Neural cell (in vitro differentiated cells): ENCODE data around the gene ARNT2. TPM values are rescaled to one million over a fixed set of nuclear protein-coding genes. Genes with fewer than 3 reads are reported as not detected.
A peak's percentile ranks its signal among the peaks of the same experiment; 100 is the strongest.

Experiments
- H2AFZ ChIP-seq: fragments of 200-600, 300-800 bp; sonication (generic), shearing (Covaris generic); 2 replicates; pipeline ENCODE4 v1.6.0; 2014; ENCODE audit warnings: low read depth, mild to moderate bottlenecking, antibody characterized with exemption, low read length, moderate library complexity
- H3F3A ChIP-seq: fragments of 200-600 bp; shearing (Covaris generic); 2 replicates; pipeline ENCODE4 v1.6.1; 2016; ENCODE audit warnings: mild to moderate bottlenecking, moderate library complexity, mixed read lengths, antibody characterized with exemption, low read length; ENCODE audit not compliant: insufficient read depth, poor library complexity, severe bottlenecking
- H3K27ac ChIP-seq: fragments of 200-600, 300-800 bp; sonication (generic), shearing (Covaris generic); 2 replicates; pipeline ENCODE4 v1.5.1; 2014; ENCODE audit warnings: mild to moderate bottlenecking, low read length, moderate library complexity
- H3K27me3 ChIP-seq: fragments of 300-800, 200-600 bp; sonication (generic), shearing (Covaris generic); 2 replicates; pipeline ENCODE4 v1.6.0; 2014; ENCODE audit warnings: mild to moderate bottlenecking, low read depth, low read length, moderate library complexity; ENCODE audit not compliant: insufficient read depth
- H3K36me3 ChIP-seq: fragments of 300-800, 200-600 bp; sonication (generic), shearing (Covaris generic); 2 replicates; pipeline ENCODE4 v1.5.1; 2014; ENCODE audit warnings: mild to moderate bottlenecking, antibody characterized with exemption, low read length, moderate library complexity; ENCODE audit not compliant: insufficient read depth
- H3K4me2 ChIP-seq: fragments of 300-800, 200-600 bp; sonication (generic), shearing (Covaris generic); 2 replicates; pipeline ENCODE4 v1.6.0; 2014; ENCODE audit warnings: mild to moderate bottlenecking, low read length
- H3K4me3 ChIP-seq: fragments of 300-800, 200-600 bp; sonication (generic), shearing (Covaris generic); 2 replicates; pipeline ENCODE4 v1.5.1; 2014; ENCODE audit warnings: mild to moderate bottlenecking, low read length, moderate library complexity
- H3K79me2 ChIP-seq: fragments of 200-600 bp; shearing (Covaris generic); replicated peaks from 2 replicates; pipeline ENCODE4 v1.6.0; 2014; ENCODE audit warnings: mild to moderate bottlenecking, low read length, moderate library complexity; ENCODE audit not compliant: insufficient read depth
- H3K9ac ChIP-seq: fragments of 300-800, 200-600 bp; sonication (generic), shearing (Covaris generic); 2 replicates; pipeline ENCODE4 v1.6.1; 2016; ENCODE audit warnings: mild to moderate bottlenecking, low read length, mixed read lengths
- H3K9me2 ChIP-seq: fragments of 200-600 bp; shearing (Covaris generic); 2 replicates; pipeline ENCODE4 v1.6.1; 2016; ENCODE audit warnings: mild to moderate bottlenecking, low read length, mixed read lengths; ENCODE audit not compliant: insufficient read depth
- H3K9me3 ChIP-seq: fragments of 200-600, 300-800 bp; sonication (generic), shearing (Covaris generic); 2 replicates; pipeline ENCODE4 v1.6.1; 2016; ENCODE audit warnings: mild to moderate bottlenecking, mixed run types, low read length, moderate library complexity, mixed read lengths
- H4K20me1 ChIP-seq: fragments of 200-600 bp; shearing (Covaris generic); 2 replicates; pipeline ENCODE4 v1.6.1; 2016; ENCODE audit warnings: mild to moderate bottlenecking, mixed run types; ENCODE audit not compliant: insufficient read depth
- CTCF ChIP-seq: fragments of 450-650 bp; IDR thresholded peaks from 2 replicates; pipeline ENCODE4 v1.5.1; 2014; ENCODE audit warnings: antibody characterized with exemption, mild to moderate bottlenecking, moderate library complexity; ENCODE audit not compliant: poor library complexity, severe bottlenecking
- EP300 ChIP-seq: fragments of 450-650 bp; conservative IDR thresholded peaks from 2 replicates; pipeline ENCODE4 v1.6.1; 2014; ENCODE audit warnings: antibody characterized with exemption, mild to moderate bottlenecking, moderate library complexity; ENCODE audit not compliant: poor library complexity, severe bottlenecking
- EZH2 ChIP-seq: fragments of 200-600, 300-800 bp; shearing (Covaris generic), sonication (generic); IDR thresholded peaks from 2 replicates; pipeline ENCODE4 v1.6.1; 2014; ENCODE audit warnings: antibody characterized with exemption, low read length, borderline replicate concordance, mild to moderate bottlenecking; ENCODE audit not compliant: insufficient read depth, poor library complexity, severe bottlenecking
- MXI1 ChIP-seq: fragments of 450-650 bp; conservative IDR thresholded peaks from 2 replicates; pipeline ENCODE4 v1.6.1; 2014; ENCODE audit warnings: antibody characterized with exemption, mild to moderate bottlenecking; ENCODE audit not compliant: poor library complexity, severe bottlenecking
- POLR2AphosphoS5 ChIP-seq: IDR thresholded peaks from 2 replicates; pipeline ENCODE4 v1.6.1; 2012
- RAD21 ChIP-seq: fragments of 450-650 bp; conservative IDR thresholded peaks from 2 replicates; pipeline ENCODE4 v1.6.1; 2014; ENCODE audit warnings: antibody characterized with exemption, mild to moderate bottlenecking, moderate library complexity
- SMC3 ChIP-seq: fragments of 450-650 bp; conservative IDR thresholded peaks from 2 replicates; pipeline ENCODE4 v1.6.1; 2014; ENCODE audit warnings: antibody characterized with exemption, mild to moderate bottlenecking, moderate library complexity; ENCODE audit not compliant: poor library complexity
- TAF1 ChIP-seq: IDR thresholded peaks from 2 replicates; pipeline ENCODE4 v1.6.1; 2012; ENCODE audit warnings: low read depth
- polyA plus RNA-seq: library from polyadenylated mRNA; depleted of rRNA; stranded (reverse); fragments of >200 nt; gene quantifications from 2 replicates; pipeline ENCODE4 v1.2.3, GENCODE V29; 2014
- TF ChIP-seq, protein P1 (sequence below): IDR thresholded peaks from 2 replicates; pipeline ENCODE4 v1.6.1; 2012; ENCODE audit warnings: borderline replicate concordance

ARNT2 gene
- polyA plus RNA-seq, 1 donor from 2014 or later, result 41.2 TPM

DNA sequence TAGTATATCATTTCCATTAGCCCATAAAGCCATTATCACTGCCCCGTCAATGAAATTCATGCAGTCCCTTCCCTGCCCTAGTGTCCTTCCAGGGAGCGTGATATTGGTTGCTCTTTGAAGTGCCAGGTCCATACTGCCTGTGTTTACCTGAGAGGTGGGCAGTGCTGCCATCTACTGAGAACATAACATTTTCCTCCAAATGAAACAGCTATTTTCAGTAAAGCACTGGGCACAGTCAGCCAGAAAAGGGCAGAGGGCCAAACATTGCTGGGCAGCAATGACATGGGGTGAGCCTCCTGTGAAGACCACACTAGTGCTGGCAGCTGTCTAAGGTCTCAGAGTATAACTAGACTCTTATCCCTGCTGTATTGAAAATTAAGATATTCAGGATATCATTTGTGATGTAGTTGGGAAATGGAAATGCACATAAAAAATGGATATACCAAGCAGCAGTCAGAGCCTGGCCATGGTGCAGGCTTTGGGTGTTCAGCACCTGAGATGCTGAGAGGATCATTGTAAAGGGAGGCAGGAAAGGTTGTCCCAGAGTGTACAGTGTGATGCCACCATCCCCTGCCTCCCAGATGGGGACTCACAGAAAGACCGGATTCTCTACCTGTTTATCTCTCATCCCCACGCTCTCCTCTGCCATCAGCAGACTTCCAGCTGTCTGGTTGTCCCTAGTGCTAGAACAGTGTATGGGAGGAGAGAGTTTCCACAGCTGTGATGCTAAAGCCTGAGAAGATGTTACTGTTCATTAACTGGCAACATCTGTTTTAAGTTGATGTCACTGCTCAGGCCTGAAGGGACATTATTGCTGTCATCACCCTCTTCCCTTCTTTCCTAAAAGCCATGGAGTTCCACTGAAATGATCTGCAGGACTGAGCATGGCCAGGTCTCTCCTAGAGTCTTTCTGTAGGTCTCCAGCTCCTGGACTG is 108.8 kb downstream of the ARNT2 start:
- H3K9me3 ChIP-seq, result peaks cover 5% of the 10 kb centered on the region
- TF ChIP-seq CTCF (peak; percentile 14), POLR2AphosphoS5 (no peak)

DNA sequence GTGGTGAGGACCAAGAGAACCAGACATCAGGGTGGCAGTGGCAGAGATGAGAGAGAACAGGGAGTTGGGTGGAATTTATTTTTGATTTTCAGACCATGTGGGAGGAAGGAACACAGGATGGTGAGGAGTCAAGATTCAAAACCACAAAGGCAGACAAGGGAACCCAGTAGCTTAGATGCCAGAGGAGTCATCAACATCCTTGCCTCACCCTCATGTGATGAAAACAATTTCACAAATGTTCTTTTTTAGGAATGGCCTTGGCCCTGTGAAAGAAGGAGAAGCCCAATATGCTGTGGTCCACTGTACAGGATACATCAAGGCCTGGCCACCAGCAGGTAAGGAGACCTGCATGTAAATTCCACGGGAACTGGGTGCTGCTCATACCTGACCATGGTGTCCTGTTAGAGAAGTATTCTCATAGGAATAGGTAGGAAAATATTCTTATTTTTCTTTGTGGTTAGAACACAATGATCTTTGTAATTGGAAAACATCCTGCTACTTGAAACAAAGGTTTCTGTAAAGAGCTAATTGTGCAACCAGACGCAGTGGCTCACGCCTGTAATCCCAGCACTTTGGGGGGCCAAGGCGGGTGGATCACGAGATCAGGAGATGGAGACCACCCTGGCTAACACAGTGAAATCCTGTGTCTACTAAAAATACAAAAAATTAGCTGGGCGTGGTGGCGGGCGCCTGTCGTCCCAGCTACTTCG is 110.0 kb downstream of the ARNT2 start:
- Histone ChIP-seq H3K27me3 (no peaks in the 10 kb centered on the region), H3K36me3 (peaks cover 19% of the 10 kb centered on the region), H3K9me2 (no peaks in the 10 kb centered on the region), H3F3A (no peaks in the 10 kb centered on the region), H3K4me2 (no peak overlapping the region), H4K20me1 (no peaks in the 10 kb centered on the region), H2AFZ (no peak overlapping the region), H3K4me3 (no peak overlapping the region), H3K9ac (no peak overlapping the region), H3K9me3 (peaks cover 5% of the 10 kb centered on the region), H3K79me2 (no peaks in the 10 kb centered on the region), H3K27ac (no peak overlapping the region)
- no peak for TF ChIP-seq TAF1
- TF ChIP-seq SMC3, result no peak
- TF ChIP-seq, protein P1, sequence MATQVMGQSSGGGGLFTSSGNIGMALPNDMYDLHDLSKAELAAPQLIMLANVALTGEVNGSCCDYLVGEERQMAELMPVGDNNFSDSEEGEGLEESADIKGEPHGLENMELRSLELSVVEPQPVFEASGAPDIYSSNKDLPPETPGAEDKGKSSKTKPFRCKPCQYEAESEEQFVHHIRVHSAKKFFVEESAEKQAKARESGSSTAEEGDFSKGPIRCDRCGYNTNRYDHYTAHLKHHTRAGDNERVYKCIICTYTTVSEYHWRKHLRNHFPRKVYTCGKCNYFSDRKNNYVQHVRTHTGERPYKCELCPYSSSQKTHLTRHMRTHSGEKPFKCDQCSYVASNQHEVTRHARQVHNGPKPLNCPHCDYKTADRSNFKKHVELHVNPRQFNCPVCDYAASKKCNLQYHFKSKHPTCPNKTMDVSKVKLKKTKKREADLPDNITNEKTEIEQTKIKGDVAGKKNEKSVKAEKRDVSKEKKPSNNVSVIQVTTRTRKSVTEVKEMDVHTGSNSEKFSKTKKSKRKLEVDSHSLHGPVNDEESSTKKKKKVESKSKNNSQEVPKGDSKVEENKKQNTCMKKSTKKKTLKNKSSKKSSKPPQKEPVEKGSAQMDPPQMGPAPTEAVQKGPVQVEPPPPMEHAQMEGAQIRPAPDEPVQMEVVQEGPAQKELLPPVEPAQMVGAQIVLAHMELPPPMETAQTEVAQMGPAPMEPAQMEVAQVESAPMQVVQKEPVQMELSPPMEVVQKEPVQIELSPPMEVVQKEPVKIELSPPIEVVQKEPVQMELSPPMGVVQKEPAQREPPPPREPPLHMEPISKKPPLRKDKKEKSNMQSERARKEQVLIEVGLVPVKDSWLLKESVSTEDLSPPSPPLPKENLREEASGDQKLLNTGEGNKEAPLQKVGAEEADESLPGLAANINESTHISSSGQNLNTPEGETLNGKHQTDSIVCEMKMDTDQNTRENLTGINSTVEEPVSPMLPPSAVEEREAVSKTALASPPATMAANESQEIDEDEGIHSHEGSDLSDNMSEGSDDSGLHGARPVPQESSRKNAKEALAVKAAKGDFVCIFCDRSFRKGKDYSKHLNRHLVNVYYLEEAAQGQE, result no peak
- TF ChIP-seq RAD21, result no peak
- TF ChIP-seq MXI1, result no peak
- TF ChIP-seq EZH2, result no peak
- TF ChIP-seq CTCF, result no peak
- TF ChIP-seq EP300, result no peak
- TF ChIP-seq POLR2AphosphoS5, result no peak

More for the DNA sequence above, 108.8 kb downstream of the ARNT2 start:
- Histone ChIP-seq H2AFZ (no peak overlapping the region), H3K4me2 (no peak overlapping the region), H3K27ac (no peak overlapping the region), H3K9me2 (no peaks in the 10 kb centered on the region), H3K9ac (no peak overlapping the region), H3K27me3 (no peaks in the 10 kb centered on the region), H3K36me3 (peaks cover 20% of the 10 kb centered on the region), H3K79me2 (no peaks in the 10 kb centered on the region), H3F3A (no peaks in the 10 kb centered on the region), H3K4me3 (no peak overlapping the region), H4K20me1 (no peaks in the 10 kb centered on the region)
